GM19328 (cell line): ENCODE measurements around the gene NAV2.

Experiments
- ATAC-seq: cut with Tn5 transposase; IDR thresholded peaks from one replicate; pipeline ENCODE4 v1.9.1; 2021; ENCODE audit warnings: mild to moderate bottlenecking, moderate library complexity; ENCODE audit not compliant: unreplicated experiment

NAV2 gene

DNA sequence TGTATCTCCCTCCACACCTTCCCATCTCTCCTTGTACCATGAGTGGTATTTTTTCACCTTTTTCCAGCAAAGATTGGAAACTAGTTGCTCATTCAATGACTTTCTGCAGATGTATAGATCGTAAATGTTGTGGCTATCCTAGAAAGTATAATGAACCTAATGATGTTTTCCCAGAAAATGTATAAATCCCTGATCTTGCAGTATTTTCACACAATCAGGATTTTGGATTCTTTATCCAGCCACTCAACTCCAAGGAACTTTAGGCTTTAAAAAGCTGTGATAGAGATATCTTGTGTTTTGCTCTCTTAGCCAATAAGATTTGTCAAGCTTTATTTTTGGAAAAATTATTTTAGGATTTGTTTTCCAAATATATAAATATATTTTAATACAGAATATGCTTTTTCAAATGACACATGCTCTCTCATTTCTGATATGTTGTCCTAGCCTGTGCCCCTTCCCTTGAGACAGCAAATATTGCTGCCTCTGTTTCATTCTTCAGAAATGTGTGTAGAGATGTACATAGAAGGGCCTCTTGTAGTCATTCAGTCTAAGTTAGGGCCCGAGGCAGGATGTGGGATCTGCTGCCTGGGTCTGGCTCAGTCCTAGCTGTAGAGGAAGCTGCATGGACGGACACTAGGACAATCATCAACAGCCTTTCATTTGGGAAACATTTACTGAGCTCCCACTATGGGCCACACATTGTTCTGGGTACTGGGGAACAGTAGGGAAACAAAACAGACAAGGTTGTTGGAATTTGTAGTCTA lies 62.4 kb downstream of the NAV2 start:
- no peak for ATAC-seq

DNA sequence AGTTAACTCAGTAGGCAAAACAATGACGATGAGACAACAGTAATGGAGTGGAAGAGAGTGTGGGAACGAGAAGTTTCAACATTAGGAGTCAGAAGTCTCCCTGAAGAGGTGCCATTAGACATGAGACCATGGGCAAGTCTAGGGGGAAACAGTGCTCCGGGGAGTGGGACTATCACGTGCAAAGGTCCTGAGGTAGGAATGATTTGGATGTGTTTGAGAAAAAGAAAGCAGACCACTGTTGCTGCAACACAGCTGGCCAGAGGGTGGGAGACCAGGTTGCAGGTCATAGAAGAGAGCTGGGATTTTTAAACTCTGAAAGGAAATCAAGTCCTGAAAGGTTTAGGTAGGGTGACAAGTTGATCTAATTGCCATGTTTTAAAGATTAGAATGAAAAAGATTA lies 63.0 kb downstream of the NAV2 start:
- ATAC-seq: no peak

DNA sequence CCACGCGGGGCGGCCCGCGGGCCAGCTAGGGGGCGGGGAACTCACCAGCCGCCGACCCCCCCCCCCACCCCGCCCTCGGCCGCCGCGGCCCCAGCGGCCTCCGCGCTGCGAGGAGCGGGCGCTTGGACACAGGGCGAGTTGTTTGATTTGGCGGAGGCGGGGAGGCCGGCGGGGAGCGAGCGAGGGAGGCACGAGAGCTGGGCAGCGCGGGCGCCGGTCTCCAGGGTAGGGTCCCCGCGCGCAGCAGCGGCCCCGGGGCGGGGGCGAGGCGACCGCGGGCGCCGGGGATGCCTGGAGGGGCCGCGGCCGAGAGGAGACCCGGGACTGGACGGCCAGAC lies 64.4 kb downstream of the NAV2 start:
- no peak for ATAC-seq

DNA sequence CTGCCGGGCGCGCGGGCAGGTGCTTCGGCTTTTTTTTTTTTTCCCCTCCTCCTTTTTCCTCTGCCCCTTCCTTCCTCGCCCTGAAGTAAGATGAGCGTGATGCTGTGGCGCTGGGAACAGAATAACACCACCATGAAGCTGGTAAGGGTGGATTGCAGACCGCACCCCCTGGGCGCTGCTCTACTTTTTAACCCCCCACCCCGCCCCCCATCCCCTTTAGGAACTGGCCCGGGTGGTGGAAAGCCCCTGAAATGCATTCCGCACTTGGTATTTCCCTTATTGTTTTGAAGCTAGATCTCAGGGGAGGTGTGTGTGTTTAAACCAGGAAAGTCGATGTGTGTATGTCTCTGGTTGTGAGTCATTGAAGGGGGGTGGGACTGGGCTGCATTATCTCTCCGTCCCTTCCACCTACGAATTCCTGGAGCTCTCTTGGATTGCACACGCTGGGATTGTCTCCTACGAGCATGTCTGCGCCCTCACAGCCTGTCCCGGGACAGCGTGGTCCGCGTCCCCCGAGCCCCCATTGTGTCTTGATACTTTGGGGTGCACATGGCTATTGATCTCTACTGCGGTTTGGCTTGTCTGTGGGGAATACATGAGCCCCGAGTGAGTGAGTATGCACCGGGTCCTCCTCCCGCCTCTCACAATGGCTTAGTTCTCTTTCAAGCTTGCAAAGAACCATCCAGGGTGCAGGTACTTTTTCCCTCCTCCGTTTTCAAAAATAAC lies 64.9 kb downstream of the NAV2 start:
- ATAC-seq: peak; percentile 64

DNA sequence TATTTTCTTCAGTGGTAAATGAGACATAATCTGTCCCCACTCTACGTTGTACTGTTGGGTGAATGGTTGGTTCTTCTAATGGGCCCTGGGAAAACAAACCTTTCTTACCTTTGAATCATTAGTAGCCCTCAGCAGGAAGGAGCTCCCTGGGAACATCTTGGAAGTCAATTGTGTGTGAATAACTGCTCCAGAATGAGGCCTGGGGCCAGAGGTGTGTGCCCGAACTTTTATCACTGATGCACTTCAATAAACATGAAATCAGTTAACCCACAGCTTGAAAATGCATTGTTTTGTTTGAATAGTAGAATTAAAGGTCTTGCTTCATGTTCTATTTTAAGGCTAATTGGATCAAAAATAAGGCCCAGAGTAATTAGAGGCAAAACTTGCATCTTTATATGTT lies 67.1 kb downstream of the NAV2 start:
- ATAC-seq: no peak

DNA sequence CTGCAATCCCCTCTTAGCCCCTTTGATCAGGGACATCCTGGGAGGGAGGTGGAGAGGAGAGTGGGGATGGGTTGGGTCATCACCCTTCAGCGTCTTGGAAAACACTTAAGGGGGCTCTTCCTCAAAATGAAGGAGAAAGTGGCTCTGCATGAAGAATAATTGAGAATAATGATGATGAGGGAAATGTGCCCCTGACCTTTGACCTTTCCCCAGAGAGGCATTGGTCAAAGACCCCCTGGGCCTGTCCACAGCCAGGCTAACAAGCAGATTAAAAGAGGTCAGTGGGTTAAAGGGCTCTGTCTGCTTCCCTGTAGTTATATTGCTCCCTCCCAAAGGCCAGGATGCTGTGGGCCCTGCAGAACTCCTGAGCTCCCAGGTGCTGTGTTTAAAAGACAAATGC lies 68.7 kb downstream of the NAV2 start:
- no peak for ATAC-seq

DNA sequence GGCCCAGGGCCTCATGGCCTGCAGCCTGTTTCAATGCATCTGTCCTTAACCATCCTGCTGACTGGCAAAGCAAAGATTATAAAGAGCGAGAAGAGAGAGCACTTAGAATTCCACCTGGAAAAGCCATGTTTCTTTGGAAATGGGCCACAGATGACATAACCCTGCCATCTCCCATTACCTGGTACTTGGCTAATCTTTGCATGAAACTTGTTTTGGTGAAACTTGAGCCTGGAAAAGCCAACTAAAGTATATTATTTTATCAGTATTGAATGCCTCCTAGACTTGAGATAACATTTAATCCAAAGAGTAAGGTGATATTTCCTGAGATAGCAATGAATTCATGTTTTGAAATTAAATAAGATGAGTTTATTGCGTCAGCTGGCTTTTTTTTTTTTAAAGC lies 72.6 kb downstream of the NAV2 start:
- no peak for ATAC-seq

DNA sequence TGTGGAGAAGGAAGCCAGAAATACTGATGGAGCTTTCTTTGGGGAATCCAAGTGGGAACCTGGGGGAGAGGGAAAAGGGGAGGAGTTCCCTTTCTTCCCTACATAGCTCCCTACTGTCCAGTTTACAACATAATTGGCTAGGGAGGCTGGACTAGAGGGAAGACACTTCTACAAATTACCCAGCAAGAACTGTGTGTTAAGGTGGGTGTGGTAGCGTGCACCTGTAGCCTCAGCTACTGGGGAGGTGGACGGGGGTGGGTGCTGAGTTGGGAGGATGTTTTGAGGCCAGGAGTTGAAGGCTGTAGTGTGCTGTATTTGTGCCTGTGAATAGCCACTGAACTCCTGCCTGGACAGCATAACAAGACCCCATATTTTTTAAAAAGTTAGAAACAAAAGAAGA lies 74.0 kb downstream of the NAV2 start:
- ATAC-seq: no peak

DNA sequence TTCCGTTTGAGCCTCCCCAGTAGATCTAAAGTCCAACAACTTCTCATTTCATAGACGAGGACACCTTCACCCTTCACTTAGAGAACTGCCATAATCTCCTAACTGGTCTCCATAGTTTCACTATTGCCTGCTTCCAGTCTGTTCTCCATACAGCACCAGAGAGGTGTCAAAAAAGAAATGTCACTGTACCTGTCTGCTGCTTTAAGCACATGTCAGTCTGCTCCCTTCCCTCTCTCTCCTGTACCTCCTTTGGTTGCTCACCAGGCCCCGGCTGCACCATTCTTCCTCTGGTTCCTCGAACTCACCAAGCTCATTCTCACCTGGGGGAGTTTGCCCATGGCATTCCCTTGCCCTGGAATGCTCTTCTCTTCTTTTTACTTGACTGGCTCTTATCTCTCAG lies 75.8 kb downstream of the NAV2 start:
- no peak for ATAC-seq

DNA sequence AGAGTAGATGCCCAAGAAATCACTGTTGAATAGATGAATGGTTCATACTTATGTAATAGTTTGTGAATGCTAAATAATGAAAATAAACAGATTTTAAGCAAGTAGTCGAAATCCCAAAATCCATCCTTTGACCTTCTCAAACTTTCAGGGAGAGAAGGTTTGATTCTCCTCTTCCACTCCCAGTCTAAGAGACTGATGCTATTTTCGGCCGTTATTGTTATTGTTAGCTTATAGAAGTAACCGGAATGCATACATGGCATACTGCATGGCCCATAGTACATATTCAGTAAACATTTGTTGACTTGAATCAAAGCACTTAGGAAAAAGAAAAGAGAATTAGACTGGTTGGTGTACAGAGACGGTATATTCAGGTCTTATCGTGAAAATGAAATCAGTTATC lies 76.6 kb downstream of the NAV2 start:
- ATAC-seq: no peak

DNA sequence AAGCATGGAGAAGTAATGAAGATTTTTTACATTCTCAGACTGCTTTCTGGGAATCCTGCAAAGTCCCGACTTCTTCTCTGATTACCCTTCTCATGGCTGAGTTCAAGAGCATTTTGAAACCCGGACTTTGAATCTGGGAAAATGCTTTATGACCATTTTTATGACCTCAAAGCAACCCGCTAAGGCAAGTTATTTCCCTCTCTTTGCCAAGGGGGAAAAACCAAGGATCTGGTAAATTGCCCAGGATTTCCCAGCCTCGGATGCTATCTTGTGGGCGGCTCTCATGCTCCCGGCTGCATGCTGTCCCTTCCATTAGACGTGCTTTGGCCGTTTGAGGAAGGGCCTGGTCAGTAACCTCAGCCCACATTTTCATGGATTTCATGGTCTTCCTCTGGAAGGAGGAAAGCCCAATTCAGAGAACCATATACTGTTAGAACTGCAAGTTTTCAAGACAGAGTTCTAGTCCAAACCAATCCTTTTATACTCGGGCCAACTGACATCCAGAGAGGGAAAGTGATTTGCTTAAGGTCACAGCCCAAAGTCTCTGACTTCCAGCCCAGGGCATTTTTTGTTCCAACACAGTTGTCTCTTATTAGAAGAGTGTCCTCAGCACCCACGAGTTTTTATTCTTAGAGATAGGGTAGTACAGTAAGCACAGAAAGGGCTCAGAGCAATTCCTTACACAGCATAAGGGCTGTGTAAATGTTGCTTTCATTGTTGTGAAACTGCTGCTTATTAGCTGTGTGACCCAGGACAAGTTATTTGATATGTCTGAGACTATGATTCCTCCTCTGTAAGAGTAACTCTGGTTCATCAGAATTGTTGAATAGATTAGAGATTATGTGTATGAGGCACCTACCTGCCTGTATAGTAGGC lies 77.4 kb downstream of the NAV2 start:
- no peak for ATAC-seq

DNA sequence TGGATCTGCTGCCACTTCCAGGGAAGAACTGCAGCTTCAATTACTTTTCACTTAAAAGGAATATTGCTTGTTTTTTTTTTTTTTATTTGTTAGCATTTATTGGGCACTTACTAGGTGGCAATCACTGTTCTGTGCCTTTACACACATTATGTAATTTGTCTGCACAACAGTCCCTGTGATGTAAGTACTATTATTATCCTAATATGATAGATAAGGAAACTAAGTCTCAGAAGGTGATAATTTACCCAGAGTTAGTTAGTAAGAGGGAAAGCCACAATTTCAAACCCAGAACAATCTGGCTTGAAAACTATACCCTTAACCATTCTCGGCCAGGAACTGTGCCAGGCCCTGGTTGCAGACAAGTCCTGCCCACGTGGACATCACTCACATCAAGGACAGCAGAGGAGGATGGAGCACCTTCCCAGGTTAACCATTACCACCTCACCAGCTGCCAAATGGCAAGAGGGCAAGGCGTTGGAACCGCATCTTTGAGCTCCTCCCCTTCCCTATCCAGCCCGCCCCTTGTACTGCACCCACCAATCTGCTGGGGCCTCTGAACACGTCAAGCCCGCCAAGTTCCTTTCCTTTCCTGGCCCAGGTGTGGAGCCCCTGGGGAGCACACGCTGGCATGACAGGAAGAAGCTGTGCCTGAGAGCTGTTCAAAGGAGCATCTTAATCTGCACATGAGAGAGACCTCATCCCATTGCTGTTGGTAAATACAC lies 78.4 kb downstream of the NAV2 start:
- no peak for ATAC-seq

DNA sequence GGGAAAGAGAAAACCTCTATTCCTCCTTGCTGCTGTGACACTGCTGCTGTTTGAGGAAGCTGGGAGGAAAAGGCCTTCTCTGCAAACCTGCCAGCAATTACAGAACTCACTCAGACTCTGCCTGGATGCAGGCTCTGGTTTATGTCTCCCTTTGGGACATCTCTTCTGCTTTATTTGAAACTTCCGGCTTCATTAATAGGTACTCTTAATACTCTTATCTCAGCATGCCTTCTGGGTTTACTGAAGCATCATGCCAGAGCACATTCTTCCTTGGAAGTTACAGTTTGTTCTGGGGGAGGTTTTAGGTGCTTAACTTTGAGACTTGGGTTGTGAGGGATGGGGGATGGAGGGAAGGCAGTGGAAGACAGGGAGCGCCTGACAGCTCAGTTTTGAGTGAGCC lies 79.9 kb downstream of the NAV2 start:
- ATAC-seq: no peak

DNA sequence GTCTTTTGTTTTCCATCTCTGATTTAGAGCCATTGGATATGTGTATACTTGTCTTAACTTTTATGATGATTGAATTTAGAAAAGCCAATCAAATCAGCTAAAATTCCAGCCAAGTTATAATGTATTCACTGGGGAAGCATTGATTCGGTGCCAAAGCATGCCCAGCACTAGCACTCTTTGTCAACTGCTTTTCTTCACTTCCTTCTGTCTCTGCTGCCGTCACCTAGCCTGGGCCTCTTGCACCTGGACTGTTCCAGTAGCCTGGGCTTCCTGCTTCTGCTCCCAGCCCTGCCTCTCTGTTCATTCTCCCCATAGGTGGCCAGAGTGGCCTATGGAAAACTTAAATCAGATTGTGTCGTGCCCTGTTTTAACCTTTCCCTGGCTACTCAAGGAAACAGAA lies 80.7 kb downstream of the NAV2 start:
- ATAC-seq: no peak

DNA sequence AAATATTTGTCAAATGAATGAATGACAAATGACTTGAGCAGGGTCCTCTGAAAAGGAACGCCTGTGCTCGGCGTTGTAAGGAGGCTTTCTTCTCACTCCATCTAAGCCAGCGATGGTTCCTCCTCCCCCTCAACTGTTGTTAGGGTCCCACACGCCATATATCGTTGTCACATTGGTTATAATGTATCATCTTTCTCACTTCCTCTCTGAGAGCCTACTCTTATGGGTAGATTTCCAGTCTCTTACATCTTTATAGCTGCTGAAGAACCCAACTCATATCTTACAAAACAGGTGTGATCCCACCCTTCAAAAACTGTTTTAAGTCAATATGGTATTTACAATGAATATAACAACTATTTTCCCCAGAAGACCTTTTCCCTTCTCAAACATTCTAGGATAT lies 81.5 kb downstream of the NAV2 start:
- no peak for ATAC-seq

DNA sequence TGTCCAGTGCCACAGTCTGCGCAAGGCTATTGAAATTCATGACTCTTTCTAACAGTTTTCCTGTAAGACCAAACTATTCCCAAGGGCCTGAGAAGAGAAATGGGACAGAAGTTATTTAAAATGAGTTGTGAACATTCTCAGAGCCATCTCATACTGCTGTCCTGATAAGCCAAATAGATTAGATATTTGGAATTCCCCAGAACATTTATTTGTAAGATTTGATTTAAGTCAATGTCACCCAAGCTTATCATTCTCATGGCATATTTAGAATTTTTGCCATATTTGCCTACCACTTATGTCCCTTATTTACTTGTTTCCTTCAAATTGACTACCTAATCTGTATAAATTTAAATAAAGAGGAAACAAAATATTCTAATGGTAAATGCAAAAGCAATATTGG lies 82.4 kb downstream of the NAV2 start:
- no peak for ATAC-seq

DNA sequence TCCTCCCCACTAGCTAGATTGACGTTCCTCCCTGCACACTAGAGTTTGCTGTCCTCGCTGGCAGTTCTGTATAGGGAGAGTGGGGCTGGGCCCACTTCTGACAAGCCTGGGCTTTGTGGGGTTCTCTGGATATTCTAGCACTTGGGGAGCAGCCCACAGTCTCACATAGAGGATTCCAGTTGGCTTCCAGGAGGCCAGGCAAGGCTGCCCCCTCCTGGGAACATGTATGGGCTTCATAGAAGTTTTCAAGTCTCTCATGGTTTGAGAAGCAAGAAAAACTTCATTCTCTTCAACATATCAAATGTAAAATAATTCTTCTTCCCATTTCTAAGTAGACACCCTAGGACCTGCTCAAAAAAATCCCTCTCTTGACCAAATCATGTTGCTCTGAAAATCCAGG lies 87.5 kb downstream of the NAV2 start:
- ATAC-seq: no peak

DNA sequence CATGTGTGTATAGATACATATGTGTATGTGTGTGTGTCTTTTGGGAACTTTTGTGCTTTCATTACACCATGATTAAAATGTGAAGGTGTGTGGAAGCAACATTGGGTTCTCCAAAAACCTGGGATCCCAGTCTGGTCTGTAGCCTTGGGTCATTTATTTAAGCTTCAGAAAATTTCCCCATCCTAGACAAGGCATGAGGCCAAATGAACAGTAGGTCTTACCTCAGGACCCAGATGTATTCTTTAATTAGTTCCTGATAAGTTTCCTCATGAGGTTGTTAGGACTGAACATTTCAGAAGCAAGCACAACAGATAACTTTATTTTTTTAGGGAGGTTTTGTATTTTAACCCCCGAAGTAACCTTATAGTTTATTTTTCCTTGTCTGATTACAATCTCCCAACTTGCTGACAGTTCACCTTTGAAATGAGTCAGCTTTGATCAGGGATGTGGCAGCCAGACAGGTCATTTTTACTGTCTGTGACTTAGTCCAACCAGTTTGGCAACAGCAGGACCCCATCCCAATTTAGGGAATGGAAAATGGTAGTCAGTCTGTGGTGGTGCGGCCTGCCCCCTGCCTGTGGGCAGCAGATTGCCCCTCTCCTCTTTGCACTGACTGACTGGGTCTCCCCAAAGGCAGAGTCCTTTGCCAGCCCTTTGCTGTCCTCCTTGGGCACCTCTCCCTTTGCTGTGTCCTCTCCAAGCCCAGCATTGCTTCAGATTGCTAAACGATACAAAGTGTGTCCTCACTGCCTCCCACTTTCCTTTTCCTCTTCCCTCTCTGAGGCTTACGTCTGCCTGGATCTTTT lies 88.3 kb downstream of the NAV2 start:
- no peak for ATAC-seq

DNA sequence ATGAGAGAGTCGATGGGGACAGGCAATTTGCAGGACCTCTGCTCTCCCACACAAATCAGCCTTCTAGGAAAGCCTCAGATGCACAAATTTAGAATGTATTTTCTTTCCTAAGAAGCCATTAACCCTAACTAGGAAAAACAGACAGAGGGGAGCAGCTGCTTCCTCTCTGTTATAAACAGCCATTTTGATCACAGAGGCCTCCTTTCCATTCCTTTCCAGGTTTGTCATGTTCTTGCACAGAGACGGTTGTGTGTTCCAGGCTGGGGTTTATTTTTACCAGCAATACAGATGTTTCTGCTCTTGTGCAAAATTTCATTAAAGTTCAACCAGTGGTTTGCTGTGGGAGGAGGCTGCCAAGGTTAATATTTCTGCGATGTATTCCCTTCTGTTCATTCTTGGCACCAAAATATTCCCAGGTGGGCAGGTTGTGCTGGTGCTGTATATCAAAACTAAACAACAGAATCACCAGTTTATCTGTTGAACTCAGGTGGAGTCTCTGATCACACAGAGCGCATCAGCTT lies 90.2 kb downstream of the NAV2 start:
- no peak for ATAC-seq

DNA sequence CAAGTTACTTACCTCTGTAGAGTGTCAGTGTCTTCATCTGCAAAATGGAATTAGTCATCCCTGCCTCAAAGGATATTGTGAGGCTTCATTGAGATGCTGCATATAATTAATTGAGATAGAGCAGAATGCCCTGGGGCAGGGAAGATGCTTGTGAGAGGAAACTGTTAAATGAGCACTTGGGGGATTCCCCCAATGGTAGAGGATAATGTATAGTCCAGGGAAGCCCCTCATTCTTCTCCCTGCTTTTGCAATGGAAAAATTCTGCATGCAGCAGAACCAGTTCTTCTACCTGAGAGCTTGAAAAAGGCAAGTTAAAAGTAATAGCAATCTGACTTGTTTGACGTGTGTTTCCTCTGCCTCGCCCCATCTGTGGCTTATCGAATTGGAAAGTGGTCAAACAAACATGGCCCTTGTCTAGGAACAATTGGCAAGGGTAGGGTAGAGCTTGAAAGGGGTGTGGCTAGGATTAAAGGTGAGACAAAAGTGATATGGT lies 90.9 kb downstream of the NAV2 start:
- ATAC-seq: no peak
